Measurements from ENCODE around the gene GSAP. TPM values are rescaled to one million over a fixed set of nuclear protein-coding genes. Genes with fewer than 3 reads are reported as not detected.
A peak's percentile ranks its signal among the peaks of the same experiment; 100 is the strongest.

Gene GSAP
- total RNA-seq, 1 experiment from 2014 or later = 25.7 TPM

DNA sequence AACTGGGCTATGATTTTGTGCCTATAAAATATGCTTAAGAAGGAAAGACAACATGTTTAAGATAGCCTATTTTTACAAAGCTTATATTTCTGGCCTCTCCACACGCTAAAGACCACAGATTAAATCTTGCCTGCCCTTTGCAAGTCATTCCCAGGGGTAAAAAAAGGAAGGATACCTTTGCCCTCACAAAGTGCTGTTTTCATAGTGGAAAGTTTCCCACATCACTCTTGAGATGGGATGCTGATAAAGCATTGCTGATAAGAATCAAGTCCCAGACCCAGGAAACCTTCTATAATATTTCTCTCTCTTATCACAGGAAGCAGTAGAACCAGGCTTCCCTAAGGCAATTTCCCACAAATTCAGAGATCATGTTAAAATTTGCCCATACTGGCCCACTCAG lies 56.5 kb downstream of the GSAP start:
- no peak for TF ChIP-seq CTCF (IDR thresholded peaks at IDR 0.05; ENCODE audit: insufficient read depth in 1 of 2, low read depth in 1 of 2, low read length in 1 of 2, severe bottlenecking in 1 of 2, unreplicated experiment in 1 of 2)
- BruUV-seq (replicated peaks) = no TSS peak
- intact Hi-C loops (cut with micrococcal nuclease; ENCODE audit: unreplicated experiment) = no loop called here
- Mint-ChIP-seq H3K27ac (ENCODE audit: unreplicated experiment) (peak overlapping the region; percentile 57), H3K36me3 (ENCODE audit: insufficient read depth, unreplicated experiment) (peaks cover 11% of the 10 kb centered on the region), H3K27me3 (ENCODE audit: insufficient read depth, unreplicated experiment) (no peaks in the 10 kb centered on the region), H3K4me1 (ENCODE audit: low read depth, unreplicated experiment) (peaks cover 7% of the 10 kb centered on the region), H3K9me3 (ENCODE audit: unreplicated experiment) (no peaks in the 10 kb centered on the region), H3K4me3 (ENCODE audit: unreplicated experiment) (no peak overlapping the region)
- no peak for DNase-seq
- POLR2A ChIA-PET = no interaction called here
- CTCF ChIA-PET = no interaction called here
- Histone ChIP-seq H3K36me3 (ENCODE audit: control insufficient read depth, insufficient read depth, low read length) (no peaks in the 10 kb centered on the region), H3K4me3 (ENCODE audit: low read depth, low read length) (no peak overlapping the region), H3K4me1 (peaks cover 16% of the 10 kb centered on the region), H3K27me3 (replicated peaks; ENCODE audit: control insufficient read depth, insufficient read depth, low read length) (no peaks in the 10 kb centered on the region), H3K9me3 (no peaks in the 10 kb centered on the region)

GRCh38 chr7:77354914-77355313 lies 61.2 kb downstream of the GSAP start:
- H3K27ac Mint-ChIP-seq (ENCODE audit: unreplicated experiment) = no peak overlapping the region
- Histone ChIP-seq H3K9me3 (no peaks in the 10 kb centered on the region), H3K4me1 (peaks cover 6% of the 10 kb centered on the region), H3K27me3 (replicated peaks; ENCODE audit: control insufficient read depth, insufficient read depth, low read length) (no peaks in the 10 kb centered on the region), H3K36me3 (ENCODE audit: control insufficient read depth, insufficient read depth, low read length) (no peaks in the 10 kb centered on the region; the same call in 1 of the 2 replicates), H3K4me3 (ENCODE audit: low read depth, low read length) (no peak overlapping the region)
- DNase-seq = no peak
- H3K36me3 Mint-ChIP-seq (ENCODE audit: insufficient read depth, unreplicated experiment) = peaks cover 10% of the 10 kb centered on the region
- CTCF ChIA-PET = no interaction called here
- POLR2A ChIA-PET = no interaction called here
- no peak overlapping the region for H3K4me3 Mint-ChIP-seq (ENCODE audit: unreplicated experiment)
- H3K27me3 Mint-ChIP-seq (ENCODE audit: insufficient read depth, unreplicated experiment) = no peaks in the 10 kb centered on the region
- intact Hi-C loops (cut with micrococcal nuclease; ENCODE audit: unreplicated experiment) = no loop called here
- peaks cover 4% of the 10 kb centered on the region for H3K4me1 Mint-ChIP-seq (ENCODE audit: low read depth, unreplicated experiment)
- BruUV-seq (replicated peaks) = no TSS peak
- no peak for TF ChIP-seq CTCF (IDR thresholded peaks at IDR 0.05; ENCODE audit: insufficient read depth in 1 of 2, low read depth in 1 of 2, low read length in 1 of 2, severe bottlenecking in 1 of 2, unreplicated experiment in 1 of 2)
- no peaks in the 10 kb centered on the region for H3K9me3 Mint-ChIP-seq (ENCODE audit: unreplicated experiment)

- Histone ChIP-seq H3K9me3 (no peaks in the 10 kb centered on the region), H3K4me3 (ENCODE audit: low read depth, low read length) (no peak overlapping the region), H3K36me3 (ENCODE audit: control insufficient read depth, insufficient read depth, low read length) (no peaks in the 10 kb centered on the region; the same call in 1 of the 2 replicates), H3K27me3 (replicated peaks; ENCODE audit: control insufficient read depth, insufficient read depth, low read length) (no peaks in the 10 kb centered on the region), H3K4me1 (peaks cover 4% of the 10 kb centered on the region)
- Mint-ChIP-seq H3K27me3 (ENCODE audit: insufficient read depth, unreplicated experiment) (no peaks in the 10 kb centered on the region), H3K4me1 (ENCODE audit: low read depth, unreplicated experiment) (peaks cover under 1% of the 10 kb centered on the region), H3K9me3 (ENCODE audit: unreplicated experiment) (no peaks in the 10 kb centered on the region), H3K27ac (ENCODE audit: unreplicated experiment) (no peak overlapping the region), H3K36me3 (ENCODE audit: insufficient read depth, unreplicated experiment) (peaks cover 6% of the 10 kb centered on the region), H3K4me3 (ENCODE audit: unreplicated experiment) (no peak overlapping the region)
- intact Hi-C loops (cut with micrococcal nuclease; ENCODE audit: unreplicated experiment) = no loop called here
- POLR2A ChIA-PET = no interaction called here
- CTCF ChIA-PET = no interaction called here
- TF ChIP-seq CTCF (IDR thresholded peaks at IDR 0.05; ENCODE audit: insufficient read depth in 1 of 2, low read depth in 1 of 2, low read length in 1 of 2, severe bottlenecking in 1 of 2, unreplicated experiment in 1 of 2) = no peak
- no peak for DNase-seq
- BruUV-seq (replicated peaks) = no TSS peak
Measured at GRCh38 chr7:77354484-77354883, 61.7 kb downstream of the GSAP start.

Measured in Caco-2 (cell line).